OCI-M2 (cell line): ENCODE results near the gene MLLT3.
"Not testable (repeated sequence)": the region's sequence is repeated elsewhere in the genome, so short reads cannot be mapped to it uniquely, and the experiment has no call there.

ENCODE experiments used
- DNase-seq: peaks from one replicate; lab custom pipeline; 2025; ENCODE audit not compliant: unreplicated experiment; lab: John Stamatoyannopoulos, UW

Gene MLLT3

GRCh38 chr9:20622330-20623020 lies at the start of gene MLLT3:
Gene MLLT3, minus strand, starts transcription at chr9:20622499.
- peak; percentile 31 for DNase-seq

- no peak for DNase-seq
Measured at GRCh38 chr9:20671635-20672034, 49.3 kb upstream of the MLLT3 start.

- no peak for DNase-seq
Measured at GRCh38 chr9:20670395-20670794, 48.1 kb upstream of the MLLT3 start.

- DNase-seq, result no peak
Measured at GRCh38 chr9:20664501-20664900, 42.2 kb upstream of the MLLT3 start.

- DNase-seq, result no peak
Measured at GRCh38 chr9:20663133-20663532, 40.8 kb upstream of the MLLT3 start.

- no peak for DNase-seq
Measured at GRCh38 chr9:20662156-20662555, 39.9 kb upstream of the MLLT3 start.

GRCh38 chr9:20659474-20659967 lies 37.2 kb upstream of the MLLT3 start:
- no peak for DNase-seq

GRCh38 chr9:20658677-20659473 lies 36.6 kb upstream of the MLLT3 start:
- DNase-seq, result no peak

GRCh38 chr9:20658246-20658667 lies 36.0 kb upstream of the MLLT3 start:
- DNase-seq, result not testable (repeated sequence)

- DNase-seq, result no peak
Measured at GRCh38 chr9:20651939-20652338, 29.6 kb upstream of the MLLT3 start.

GRCh38 chr9:20650750-20651299 lies 28.5 kb upstream of the MLLT3 start:
- no peak for DNase-seq

GRCh38 chr9:20650313-20650712 lies 28.0 kb upstream of the MLLT3 start:
- no peak for DNase-seq

GRCh38 chr9:20649381-20649780 lies 27.1 kb upstream of the MLLT3 start:
- no peak for DNase-seq

- DNase-seq, result no peak
Measured at GRCh38 chr9:20646656-20647055, 24.4 kb upstream of the MLLT3 start.

- no peak for DNase-seq
Measured at GRCh38 chr9:20643660-20644059, 21.4 kb upstream of the MLLT3 start.

- no peak for DNase-seq
Measured at GRCh38 chr9:20642045-20642444, 19.7 kb upstream of the MLLT3 start.

- no peak for DNase-seq
Measured at GRCh38 chr9:20640331-20641187, 18.3 kb upstream of the MLLT3 start.

- DNase-seq, result no peak
Measured at GRCh38 chr9:20636888-20637440, 14.7 kb upstream of the MLLT3 start.

- no peak for DNase-seq
Measured at GRCh38 chr9:20634895-20635294, 12.6 kb upstream of the MLLT3 start.

GRCh38 chr9:20632705-20633104 lies 10.4 kb upstream of the MLLT3 start:
- DNase-seq, result no peak
